Gastrocnemius medialis (tissue), 4 donors: ENCODE data around the gene TYROBP.

Experiments used
- CTCF ChIP-seq, 5 experiments: fragments of 450-650 bp in 3 of 5; fragments of 200-600 bp in 2 of 5; sonication (generic) in 2 of 5; IDR thresholded peaks in 4 of 5; conservative IDR thresholded peaks in 1 of 5; 1 replicate in 4 of 5; 2 replicates in 1 of 5; pipeline ENCODE4 v1.5.1; 2016 to 2019; ENCODE audit warnings: antibody characterized with exemption in 5 of 5, mild to moderate bottlenecking in 3 of 5, moderate library complexity in 3 of 5
- POLR2A ChIP-seq, 2 donors: fragments of 450-650 bp; IDR thresholded peaks; one replicate each; pipeline ENCODE4 v1.6.1; 2017; ENCODE audit warnings: antibody characterized with exemption in 2 of 2, mild to moderate bottlenecking in 2 of 2, moderate library complexity in 2 of 2

GRCh38 chr19:35888398-35888797, 19.7 kb downstream of the TYROBP start:
- TF ChIP-seq CTCF (IDR thresholded peaks at IDR 0.05 in 4 of 5, conservative IDR thresholded peaks at IDR 0.05 in 1 of 5) (no peak), POLR2A (IDR thresholded peaks at IDR 0.05) (no peak)
